Neural cell (in vitro differentiated cells): ENCODE data around the gene CAMK2B. TPM values are rescaled to one million over a fixed set of nuclear protein-coding genes. Genes with fewer than 3 reads are reported as not detected.

ENCODE experiments used
- H2AFZ ChIP-seq: fragments of 200-600, 300-800 bp; sonication (generic), shearing (Covaris generic); 2 replicates; pipeline ENCODE4 v1.6.0; 2014; ENCODE audit warnings: low read depth, mild to moderate bottlenecking, antibody characterized with exemption, low read length, moderate library complexity
- H3F3A ChIP-seq: fragments of 200-600 bp; shearing (Covaris generic); 2 replicates; pipeline ENCODE4 v1.6.1; 2016; ENCODE audit warnings: mild to moderate bottlenecking, moderate library complexity, mixed read lengths, antibody characterized with exemption, low read length; ENCODE audit not compliant: insufficient read depth, poor library complexity, severe bottlenecking
- H3K27ac ChIP-seq: fragments of 200-600, 300-800 bp; sonication (generic), shearing (Covaris generic); 2 replicates; pipeline ENCODE4 v1.5.1; 2014; ENCODE audit warnings: mild to moderate bottlenecking, low read length, moderate library complexity
- H3K27me3 ChIP-seq: fragments of 300-800, 200-600 bp; sonication (generic), shearing (Covaris generic); 2 replicates; pipeline ENCODE4 v1.6.0; 2014; ENCODE audit warnings: mild to moderate bottlenecking, low read depth, low read length, moderate library complexity; ENCODE audit not compliant: insufficient read depth
- H3K36me3 ChIP-seq: fragments of 300-800, 200-600 bp; sonication (generic), shearing (Covaris generic); 2 replicates; pipeline ENCODE4 v1.5.1; 2014; ENCODE audit warnings: mild to moderate bottlenecking, antibody characterized with exemption, low read length, moderate library complexity; ENCODE audit not compliant: insufficient read depth
- H3K4me2 ChIP-seq: fragments of 300-800, 200-600 bp; sonication (generic), shearing (Covaris generic); 2 replicates; pipeline ENCODE4 v1.6.0; 2014; ENCODE audit warnings: mild to moderate bottlenecking, low read length
- H3K4me3 ChIP-seq: fragments of 300-800, 200-600 bp; sonication (generic), shearing (Covaris generic); 2 replicates; pipeline ENCODE4 v1.5.1; 2014; ENCODE audit warnings: mild to moderate bottlenecking, low read length, moderate library complexity
- H3K79me2 ChIP-seq: fragments of 200-600 bp; shearing (Covaris generic); replicated peaks from 2 replicates; pipeline ENCODE4 v1.6.0; 2014; ENCODE audit warnings: mild to moderate bottlenecking, low read length, moderate library complexity; ENCODE audit not compliant: insufficient read depth
- H3K9ac ChIP-seq: fragments of 300-800, 200-600 bp; sonication (generic), shearing (Covaris generic); 2 replicates; pipeline ENCODE4 v1.6.1; 2016; ENCODE audit warnings: mild to moderate bottlenecking, low read length, mixed read lengths
- H3K9me2 ChIP-seq: fragments of 200-600 bp; shearing (Covaris generic); 2 replicates; pipeline ENCODE4 v1.6.1; 2016; ENCODE audit warnings: mild to moderate bottlenecking, low read length, mixed read lengths; ENCODE audit not compliant: insufficient read depth
- H3K9me3 ChIP-seq: fragments of 200-600, 300-800 bp; sonication (generic), shearing (Covaris generic); 2 replicates; pipeline ENCODE4 v1.6.1; 2016; ENCODE audit warnings: mild to moderate bottlenecking, mixed run types, low read length, moderate library complexity, mixed read lengths
- H4K20me1 ChIP-seq: fragments of 200-600 bp; shearing (Covaris generic); 2 replicates; pipeline ENCODE4 v1.6.1; 2016; ENCODE audit warnings: mild to moderate bottlenecking, mixed run types; ENCODE audit not compliant: insufficient read depth
- EP300 ChIP-seq: fragments of 450-650 bp; conservative IDR thresholded peaks from 2 replicates; pipeline ENCODE4 v1.6.1; 2014; ENCODE audit warnings: antibody characterized with exemption, mild to moderate bottlenecking, moderate library complexity; ENCODE audit not compliant: poor library complexity, severe bottlenecking
- EZH2 ChIP-seq: fragments of 200-600, 300-800 bp; shearing (Covaris generic), sonication (generic); IDR thresholded peaks from 2 replicates; pipeline ENCODE4 v1.6.1; 2014; ENCODE audit warnings: antibody characterized with exemption, low read length, borderline replicate concordance, mild to moderate bottlenecking; ENCODE audit not compliant: insufficient read depth, poor library complexity, severe bottlenecking
- MXI1 ChIP-seq: fragments of 450-650 bp; conservative IDR thresholded peaks from 2 replicates; pipeline ENCODE4 v1.6.1; 2014; ENCODE audit warnings: antibody characterized with exemption, mild to moderate bottlenecking; ENCODE audit not compliant: poor library complexity, severe bottlenecking
- POLR2AphosphoS5 ChIP-seq: IDR thresholded peaks from 2 replicates; pipeline ENCODE4 v1.6.1; 2012
- RAD21 ChIP-seq: fragments of 450-650 bp; conservative IDR thresholded peaks from 2 replicates; pipeline ENCODE4 v1.6.1; 2014; ENCODE audit warnings: antibody characterized with exemption, mild to moderate bottlenecking, moderate library complexity
- SMC3 ChIP-seq: fragments of 450-650 bp; conservative IDR thresholded peaks from 2 replicates; pipeline ENCODE4 v1.6.1; 2014; ENCODE audit warnings: antibody characterized with exemption, mild to moderate bottlenecking, moderate library complexity; ENCODE audit not compliant: poor library complexity
- TAF1 ChIP-seq: IDR thresholded peaks from 2 replicates; pipeline ENCODE4 v1.6.1; 2012; ENCODE audit warnings: low read depth
- polyA plus RNA-seq: library from polyadenylated mRNA; depleted of rRNA; stranded (reverse); fragments of >200 nt; gene quantifications from 2 replicates; pipeline ENCODE4 v1.2.3, GENCODE V29; 2014
- TF ChIP-seq, protein P1 (sequence below): fragments of 450-650 bp; IDR thresholded peaks from 2 replicates; pipeline ENCODE4 v1.5.1; 2014; ENCODE audit warnings: antibody characterized with exemption, mild to moderate bottlenecking, moderate library complexity; ENCODE audit not compliant: poor library complexity, severe bottlenecking
- TF ChIP-seq, protein P2 (sequence below): IDR thresholded peaks from 2 replicates; pipeline ENCODE4 v1.6.1; 2012; ENCODE audit warnings: borderline replicate concordance

Gene CAMK2B
- polyA plus RNA-seq, 1 donor from 2014 or later: 67.3 TPM

DNA sequence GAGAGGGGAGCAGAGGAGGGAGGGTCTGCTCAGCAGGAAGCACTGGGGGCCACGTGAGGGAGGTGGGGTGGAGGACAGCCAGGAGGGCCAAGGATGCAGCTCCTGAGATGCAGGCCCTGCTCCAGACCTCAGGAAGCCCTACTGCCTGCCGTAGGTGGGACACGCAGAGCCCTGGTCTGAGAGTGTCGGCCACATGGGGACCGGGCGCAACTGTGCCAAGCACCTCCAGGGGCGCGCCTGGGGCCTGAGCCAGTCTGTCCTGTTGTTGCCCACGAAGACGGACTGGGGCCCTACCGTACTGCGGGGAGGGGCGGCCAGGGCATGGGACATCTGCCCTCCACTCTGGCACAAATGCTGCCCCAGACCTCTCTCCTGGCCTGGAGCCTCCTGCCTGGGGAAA lies 93.0 kb downstream of the CAMK2B start:
- H3K4me2 ChIP-seq: no peak overlapping the region

DNA sequence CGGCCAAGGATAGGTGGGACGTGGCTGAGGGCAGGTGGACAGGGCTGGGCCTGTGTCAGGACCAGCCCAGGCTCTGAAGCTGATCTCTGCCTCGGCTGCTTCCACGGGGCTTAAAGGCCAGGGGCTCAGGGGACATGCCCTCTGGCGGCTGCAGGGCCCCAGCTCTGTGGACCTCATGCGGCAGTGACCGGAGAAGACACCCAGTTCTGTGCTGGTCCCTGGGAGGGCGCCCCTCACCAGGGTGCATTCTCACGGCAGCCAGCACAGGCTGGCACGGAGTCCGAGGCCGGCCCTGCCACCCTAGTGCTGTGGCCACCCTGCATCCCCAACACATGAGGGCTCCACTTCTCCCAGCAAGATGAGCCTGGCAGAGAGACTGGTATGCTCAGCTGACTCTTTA lies 94.3 kb downstream of the CAMK2B start:
- Histone ChIP-seq H3F3A (no peaks in the 10 kb centered on the region), H4K20me1 (no peaks in the 10 kb centered on the region), H3K9ac (no peak overlapping the region), H3K79me2 (no peaks in the 10 kb centered on the region), H3K9me2 (no peaks in the 10 kb centered on the region), H3K27ac (no peak overlapping the region), H3K4me3 (no peak overlapping the region), H2AFZ (no peak overlapping the region), H3K4me2 (no peak overlapping the region), H3K9me3 (no peaks in the 10 kb centered on the region), H3K27me3 (no peaks in the 10 kb centered on the region), H3K36me3 (no peaks in the 10 kb centered on the region)
- TF ChIP-seq RAD21 (no peak), MXI1 (no peak), SMC3 (no peak), TAF1 (no peak), POLR2AphosphoS5 (no peak), EP300 (no peak), EZH2 (no peak)
- TF ChIP-seq, protein P1, sequence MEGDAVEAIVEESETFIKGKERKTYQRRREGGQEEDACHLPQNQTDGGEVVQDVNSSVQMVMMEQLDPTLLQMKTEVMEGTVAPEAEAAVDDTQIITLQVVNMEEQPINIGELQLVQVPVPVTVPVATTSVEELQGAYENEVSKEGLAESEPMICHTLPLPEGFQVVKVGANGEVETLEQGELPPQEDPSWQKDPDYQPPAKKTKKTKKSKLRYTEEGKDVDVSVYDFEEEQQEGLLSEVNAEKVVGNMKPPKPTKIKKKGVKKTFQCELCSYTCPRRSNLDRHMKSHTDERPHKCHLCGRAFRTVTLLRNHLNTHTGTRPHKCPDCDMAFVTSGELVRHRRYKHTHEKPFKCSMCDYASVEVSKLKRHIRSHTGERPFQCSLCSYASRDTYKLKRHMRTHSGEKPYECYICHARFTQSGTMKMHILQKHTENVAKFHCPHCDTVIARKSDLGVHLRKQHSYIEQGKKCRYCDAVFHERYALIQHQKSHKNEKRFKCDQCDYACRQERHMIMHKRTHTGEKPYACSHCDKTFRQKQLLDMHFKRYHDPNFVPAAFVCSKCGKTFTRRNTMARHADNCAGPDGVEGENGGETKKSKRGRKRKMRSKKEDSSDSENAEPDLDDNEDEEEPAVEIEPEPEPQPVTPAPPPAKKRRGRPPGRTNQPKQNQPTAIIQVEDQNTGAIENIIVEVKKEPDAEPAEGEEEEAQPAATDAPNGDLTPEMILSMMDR: no peak
- TF ChIP-seq, protein P2, sequence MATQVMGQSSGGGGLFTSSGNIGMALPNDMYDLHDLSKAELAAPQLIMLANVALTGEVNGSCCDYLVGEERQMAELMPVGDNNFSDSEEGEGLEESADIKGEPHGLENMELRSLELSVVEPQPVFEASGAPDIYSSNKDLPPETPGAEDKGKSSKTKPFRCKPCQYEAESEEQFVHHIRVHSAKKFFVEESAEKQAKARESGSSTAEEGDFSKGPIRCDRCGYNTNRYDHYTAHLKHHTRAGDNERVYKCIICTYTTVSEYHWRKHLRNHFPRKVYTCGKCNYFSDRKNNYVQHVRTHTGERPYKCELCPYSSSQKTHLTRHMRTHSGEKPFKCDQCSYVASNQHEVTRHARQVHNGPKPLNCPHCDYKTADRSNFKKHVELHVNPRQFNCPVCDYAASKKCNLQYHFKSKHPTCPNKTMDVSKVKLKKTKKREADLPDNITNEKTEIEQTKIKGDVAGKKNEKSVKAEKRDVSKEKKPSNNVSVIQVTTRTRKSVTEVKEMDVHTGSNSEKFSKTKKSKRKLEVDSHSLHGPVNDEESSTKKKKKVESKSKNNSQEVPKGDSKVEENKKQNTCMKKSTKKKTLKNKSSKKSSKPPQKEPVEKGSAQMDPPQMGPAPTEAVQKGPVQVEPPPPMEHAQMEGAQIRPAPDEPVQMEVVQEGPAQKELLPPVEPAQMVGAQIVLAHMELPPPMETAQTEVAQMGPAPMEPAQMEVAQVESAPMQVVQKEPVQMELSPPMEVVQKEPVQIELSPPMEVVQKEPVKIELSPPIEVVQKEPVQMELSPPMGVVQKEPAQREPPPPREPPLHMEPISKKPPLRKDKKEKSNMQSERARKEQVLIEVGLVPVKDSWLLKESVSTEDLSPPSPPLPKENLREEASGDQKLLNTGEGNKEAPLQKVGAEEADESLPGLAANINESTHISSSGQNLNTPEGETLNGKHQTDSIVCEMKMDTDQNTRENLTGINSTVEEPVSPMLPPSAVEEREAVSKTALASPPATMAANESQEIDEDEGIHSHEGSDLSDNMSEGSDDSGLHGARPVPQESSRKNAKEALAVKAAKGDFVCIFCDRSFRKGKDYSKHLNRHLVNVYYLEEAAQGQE: no peak

More for the DNA sequence above, 93.0 kb downstream of the CAMK2B start:
- H3K36me3 ChIP-seq: no peaks in the 10 kb centered on the region
- H3K27ac ChIP-seq: no peak overlapping the region
- H2AFZ ChIP-seq: no peak overlapping the region
- no peaks in the 10 kb centered on the region for H3K9me3 ChIP-seq
- TF ChIP-seq SMC3 (no peak), TAF1 (no peak), EZH2 (no peak), MXI1 (no peak), RAD21 (no peak), POLR2AphosphoS5 (no peak), EP300 (no peak)
- TF ChIP-seq, protein P1: no peak
- TF ChIP-seq, protein P2: no peak
- H3K4me3 ChIP-seq: no peak overlapping the region
- no peaks in the 10 kb centered on the region for H3K79me2 ChIP-seq
- H3K9me2 ChIP-seq: no peaks in the 10 kb centered on the region
- H3F3A ChIP-seq: no peaks in the 10 kb centered on the region
- no peaks in the 10 kb centered on the region for H4K20me1 ChIP-seq
- H3K27me3 ChIP-seq: no peaks in the 10 kb centered on the region
- H3K9ac ChIP-seq: no peak overlapping the region
